Stimulated activated naive CD8-positive, alpha-beta T cell treated with anti-CD3 and anti-CD28 coated beads, Interleukin-15, Interleukin-2, amounts not matched to agents 100 U/mL and 50 U/mL, for 24 hours (primary cell): ENCODE results near the gene LY6G5B.

Experiments
- ATAC-seq: fragments of 150-1000 bp; cut with Tn5 transposase; one replicate; pipeline ENCODE4 v1.10.0; 2021
- DNase-seq: peaks from one replicate; pipeline ENCODE4 v3.0.0; 2021

LY6G5B gene

GRCh38 chr6:31715022-31715958 is 45.5 kb downstream of the LY6G5B start, which contains the start of gene LY6G6D:
Gene LY6G6D, plus strand, starts transcription at chr6:31715348. Its CDS starts 8 bp downstream, at chr6:31715356.
- ATAC-seq (no peak), DNase-seq (no peak)

GRCh38 chr6:31717499-31718222 is 47.9 kb downstream of the LY6G5B start:
- no peak for ATAC-seq
- no peak for DNase-seq

GRCh38 chr6:31718265-31718664 is 48.5 kb downstream of the LY6G5B start:
- ATAC-seq (no peak), DNase-seq (no peak)

GRCh38 chr6:31719001-31719400 is 49.2 kb downstream of the LY6G5B start:
- ATAC-seq (no peak), DNase-seq (no peak)

- ATAC-seq = no peak
- DNase-seq = no peak
Observed at GRCh38 chr6:31720196-31720770, 50.5 kb downstream of the LY6G5B start.

GRCh38 chr6:31721351-31722020 is 51.7 kb downstream of the LY6G5B start, which contains the start of gene LY6G6C:
Gene LY6G6C, minus strand, starts transcription at chr6:31721746. Its CDS starts 67 bp downstream, at chr6:31721679.
- no peak for ATAC-seq
- no peak for DNase-seq

GRCh38 chr6:31722173-31722572 is 52.4 kb downstream of the LY6G5B start:
- DNase-seq (no peak), ATAC-seq (peak; percentile 37)
